NCI-H2107 (cell line): ENCODE data around the gene MYD88.

Experiments
- DNase-seq: peaks from one replicate; lab custom pipeline; 2025; lab: John Stamatoyannopoulos, UW

Gene MYD88

DNA sequence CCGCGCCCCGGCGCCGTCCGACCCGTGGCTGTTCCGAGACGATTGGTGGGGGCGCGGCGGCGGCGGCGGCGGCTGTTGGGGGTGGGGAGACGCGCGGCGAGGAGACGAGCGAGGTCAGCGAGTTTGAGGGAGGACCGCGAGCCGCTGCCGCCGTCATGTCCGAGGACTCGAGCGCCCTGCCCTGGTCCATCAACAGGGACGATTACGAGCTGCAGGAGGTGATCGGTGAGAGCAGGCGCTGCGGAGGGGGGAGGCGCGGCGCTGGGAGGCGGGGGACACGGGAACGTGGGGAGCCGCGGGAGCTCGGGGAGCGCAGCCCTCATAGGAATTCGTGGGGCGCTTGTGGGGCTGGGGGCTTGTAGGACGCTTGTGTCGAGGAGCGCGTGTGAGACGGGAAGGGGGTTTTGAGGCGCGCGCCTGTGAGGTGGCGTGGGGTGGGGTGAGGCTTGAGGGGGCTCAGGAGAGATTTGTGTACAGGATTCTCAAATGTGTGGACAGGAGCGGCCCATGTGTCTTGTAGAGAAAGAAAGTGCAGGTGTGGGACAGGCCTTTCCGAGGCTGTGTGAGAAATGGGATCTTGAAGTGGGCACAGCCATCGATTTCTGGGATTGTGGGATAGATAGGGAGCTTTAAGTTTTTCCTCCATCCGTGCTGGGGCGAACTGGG lies 27.4 kb downstream of the MYD88 start:
- DNase-seq, result no peak

DNA sequence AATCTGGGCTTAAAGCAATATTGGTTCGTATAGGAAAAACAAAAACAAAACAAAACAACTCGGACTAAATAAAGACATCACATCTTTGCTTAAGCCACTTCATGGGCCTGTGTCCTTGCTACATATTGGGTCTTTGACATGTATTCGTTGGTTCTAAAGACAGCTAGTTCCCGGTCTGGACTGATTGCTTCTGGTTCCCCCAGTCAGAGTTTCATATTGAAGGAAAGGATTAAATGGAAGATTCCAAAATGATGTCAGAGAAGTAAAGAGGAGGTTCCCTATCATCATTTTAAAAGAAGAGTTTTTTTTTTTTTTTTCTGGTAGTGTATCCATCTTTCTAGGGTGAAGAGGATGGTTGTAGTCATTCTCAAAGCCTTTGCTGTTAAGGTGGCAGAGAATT lies 29.1 kb downstream of the MYD88 start:
- DNase-seq, result no peak

DNA sequence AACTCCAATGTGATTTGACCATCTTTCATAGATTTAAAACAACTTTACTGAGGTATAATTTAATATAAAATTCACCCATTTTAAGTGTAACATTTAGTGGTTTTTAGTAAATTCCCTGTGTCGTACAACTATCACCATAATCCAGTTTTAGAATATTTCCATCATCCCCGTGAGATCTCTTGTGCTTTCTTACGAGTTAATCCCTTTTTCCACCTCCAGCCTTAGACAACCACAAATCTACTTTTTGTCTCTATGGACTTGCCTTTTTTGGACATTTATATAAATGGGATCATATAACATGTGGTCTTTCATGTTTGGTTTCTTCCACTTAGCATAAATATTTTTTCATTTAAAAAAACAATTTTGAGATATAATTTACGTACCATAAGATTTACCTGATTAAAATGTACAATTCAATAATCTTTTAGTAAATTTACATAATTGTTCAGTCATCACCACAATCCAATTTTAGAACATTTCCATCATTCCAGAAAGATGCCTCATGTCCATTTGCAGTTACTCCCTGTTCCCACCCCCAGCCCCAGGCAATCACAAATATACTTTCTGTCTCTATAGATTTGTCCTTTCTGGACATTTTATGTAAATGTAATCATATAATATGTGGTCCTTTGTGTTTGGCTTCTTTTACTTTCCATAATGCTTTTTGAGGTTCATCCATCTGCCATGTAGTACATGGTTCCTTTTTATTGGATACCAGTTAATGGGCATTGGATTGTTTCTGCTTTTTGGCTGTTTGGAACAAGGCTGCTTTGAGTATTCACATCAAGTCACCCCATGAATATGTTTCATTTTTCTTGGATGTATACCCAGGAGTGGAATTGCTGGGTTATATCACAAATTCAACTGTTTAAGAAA lies 29.9 kb downstream of the MYD88 start:
- no peak for DNase-seq

DNA sequence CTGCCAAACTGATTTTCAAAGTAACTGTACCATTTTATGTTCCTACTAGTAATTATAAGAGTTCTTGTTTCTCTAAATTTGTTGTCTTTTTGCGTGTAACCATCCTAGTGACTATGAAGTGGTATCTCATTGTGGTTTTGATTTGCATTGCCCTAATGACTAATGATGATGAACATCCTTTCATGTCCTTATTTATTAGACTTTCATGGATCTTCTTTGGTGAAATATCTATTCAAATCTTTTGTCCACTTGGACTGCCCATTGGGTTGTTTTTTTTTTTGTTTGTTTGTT lies 30.5 kb downstream of the MYD88 start:
- no peak for DNase-seq

DNA sequence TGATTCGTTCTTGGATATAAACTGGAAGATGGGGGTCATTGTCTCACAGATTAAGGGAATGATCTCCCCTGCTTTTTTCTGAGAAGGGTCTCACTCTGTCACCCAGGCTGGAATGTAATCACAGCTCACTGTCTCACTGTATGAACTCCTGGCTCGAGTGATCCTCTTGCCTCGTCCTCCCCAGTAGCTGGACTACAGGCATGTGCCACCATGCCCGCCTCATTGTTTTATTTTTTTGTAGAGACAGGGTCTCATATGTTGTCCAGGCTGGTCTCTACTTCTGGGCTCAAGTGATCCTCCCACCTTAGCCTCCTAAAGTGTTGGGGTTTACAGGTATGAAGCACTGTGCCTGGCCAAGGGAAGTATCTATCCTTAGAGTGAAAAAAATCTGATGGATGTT lies 32.3 kb downstream of the MYD88 start:
- no peak for DNase-seq

DNA sequence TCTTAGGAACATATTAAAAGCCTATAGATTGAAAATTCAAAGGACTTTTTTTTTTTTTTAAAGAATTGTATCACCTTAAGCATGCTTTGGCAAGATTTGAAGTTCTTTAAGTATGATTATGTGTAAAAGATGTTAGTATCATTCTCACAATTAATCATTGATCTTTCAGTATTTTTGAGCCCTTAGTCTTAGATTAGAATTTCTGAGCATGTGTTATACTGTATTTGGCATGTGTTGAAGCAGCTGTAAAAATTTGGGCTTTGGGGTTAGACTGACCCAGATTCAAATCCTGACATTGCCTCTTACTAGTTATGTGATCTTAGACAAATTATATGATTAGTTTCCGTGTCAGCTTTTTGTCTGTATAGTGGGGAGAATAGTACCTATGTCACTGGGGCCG lies 33.2 kb downstream of the MYD88 start:
- DNase-seq, result no peak

DNA sequence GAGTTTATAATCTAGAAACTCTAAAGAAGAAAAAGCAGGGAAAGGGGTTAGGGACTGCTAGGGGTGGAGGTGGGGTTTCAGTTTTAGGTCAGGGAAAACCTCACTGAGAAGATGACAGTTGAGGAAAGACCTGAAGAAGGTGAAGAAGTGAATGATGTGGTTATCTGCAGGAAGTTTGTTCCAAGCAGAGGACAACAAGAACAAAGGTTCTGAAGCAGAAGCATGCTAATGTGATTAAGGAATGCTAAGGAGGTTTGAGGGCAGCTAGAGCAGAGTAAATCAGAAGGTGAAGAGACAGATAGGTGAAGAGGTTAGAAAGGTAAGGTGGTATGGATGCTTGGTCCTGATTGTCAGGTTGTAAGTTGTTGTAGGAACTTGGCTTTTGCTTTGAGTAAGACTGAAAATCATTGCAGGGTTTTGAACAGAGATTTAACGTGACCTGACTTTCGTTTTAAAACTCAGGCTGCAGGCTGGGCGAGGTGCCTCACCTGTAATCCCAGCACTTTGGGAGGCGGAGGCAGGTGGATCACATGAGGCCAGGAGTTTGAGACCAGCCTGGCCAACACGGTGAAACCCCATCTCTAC lies 35.5 kb downstream of the MYD88 start:
- no peak for DNase-seq

DNA sequence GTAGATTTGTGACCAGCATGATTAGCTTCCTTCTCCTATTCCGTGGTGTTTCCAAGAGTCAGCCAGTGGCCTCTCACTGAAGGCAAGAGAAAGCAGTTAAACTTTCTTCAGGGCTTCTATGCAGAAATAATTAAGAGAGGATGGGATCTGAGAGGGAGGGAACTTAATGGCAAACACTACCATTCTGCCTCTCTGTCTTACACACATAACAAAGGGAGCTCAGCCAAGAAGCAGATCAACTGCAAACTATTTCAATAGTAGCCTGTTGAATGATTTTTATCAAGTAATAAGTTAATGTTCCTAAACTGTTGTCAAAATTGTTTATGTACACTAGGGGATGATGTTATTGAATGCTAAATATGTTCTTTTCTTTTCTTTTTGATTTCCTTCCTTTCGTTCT lies 38.7 kb downstream of the MYD88 start:
- DNase-seq, result no peak

DNA sequence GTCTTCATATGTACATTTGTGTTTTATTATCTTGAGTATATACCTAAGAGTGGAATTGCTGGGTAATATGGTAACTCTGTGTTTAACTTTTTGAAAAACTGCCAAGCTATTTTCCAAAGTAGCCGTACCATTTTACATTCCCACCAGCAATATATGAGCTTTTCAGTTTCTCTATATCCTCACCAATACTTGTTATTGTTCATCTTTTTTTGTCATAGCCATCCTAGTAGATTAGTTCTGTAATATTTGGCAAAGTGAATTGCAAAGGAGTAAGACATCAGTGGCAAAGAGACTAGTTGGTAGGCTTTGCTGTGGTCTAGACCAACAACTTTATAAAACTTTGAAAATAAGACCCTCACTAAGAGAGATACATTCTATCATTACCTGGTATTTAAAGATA lies 48.3 kb downstream of the MYD88 start:
- DNase-seq, result no peak

DNA sequence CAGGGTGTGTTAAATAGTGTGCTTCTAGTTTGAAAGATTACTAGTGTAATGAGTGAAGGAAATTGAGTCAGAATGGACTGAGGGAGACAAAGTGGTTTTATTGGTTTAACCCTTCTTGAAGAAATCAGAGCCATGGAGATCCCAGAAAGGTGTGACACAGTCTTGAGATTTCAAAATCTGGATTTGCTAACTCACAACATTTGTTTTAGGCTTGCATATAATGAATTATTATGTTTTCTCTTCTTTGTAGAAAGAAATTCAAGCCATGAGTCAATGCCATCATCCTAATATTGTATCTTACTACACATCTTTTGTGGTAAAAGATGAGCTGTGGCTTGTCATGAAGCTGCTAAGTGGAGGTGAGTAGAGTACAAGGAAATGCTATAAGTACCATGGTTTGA lies 52.0 kb downstream of the MYD88 start:
- DNase-seq, result no peak
